RWPE1 (cell line): ENCODE data around the gene DUOXA1.

Source experiments
- CTCF ChIA-PET: fragments of 350-600 bp; sonication (Branson Sonifier 250); formaldehyde crosslinking; extraction: SDS; loops from one replicate; lab custom pipeline; 2021; lab: Yijun Ruan, JAX
- POLR2A ChIA-PET: fragments of 400-600 bp; formaldehyde crosslinking; extraction: SDS; loops from one replicate; lab custom pipeline; 2020; ENCODE audit warnings: antibody characterized with exemption; ENCODE audit not compliant: low non-redundant PET; lab: Yijun Ruan, JAX
- DNase-seq: peaks from one replicate; pipeline ENCODE4 v3.0.0; 2012; ENCODE audit warnings: low spot score
- H3K27ac ChIP-seq: fragments of 450-650 bp; 2 replicates; pipeline ENCODE4 v1.5.1; 2017
- CTCF ChIP-seq: fragments of 450-650 bp; conservative IDR thresholded peaks from 2 replicates; pipeline ENCODE4 v1.5.1; 2017; ENCODE audit warnings: low read depth, mild to moderate bottlenecking

DUOXA1 gene

DNA sequence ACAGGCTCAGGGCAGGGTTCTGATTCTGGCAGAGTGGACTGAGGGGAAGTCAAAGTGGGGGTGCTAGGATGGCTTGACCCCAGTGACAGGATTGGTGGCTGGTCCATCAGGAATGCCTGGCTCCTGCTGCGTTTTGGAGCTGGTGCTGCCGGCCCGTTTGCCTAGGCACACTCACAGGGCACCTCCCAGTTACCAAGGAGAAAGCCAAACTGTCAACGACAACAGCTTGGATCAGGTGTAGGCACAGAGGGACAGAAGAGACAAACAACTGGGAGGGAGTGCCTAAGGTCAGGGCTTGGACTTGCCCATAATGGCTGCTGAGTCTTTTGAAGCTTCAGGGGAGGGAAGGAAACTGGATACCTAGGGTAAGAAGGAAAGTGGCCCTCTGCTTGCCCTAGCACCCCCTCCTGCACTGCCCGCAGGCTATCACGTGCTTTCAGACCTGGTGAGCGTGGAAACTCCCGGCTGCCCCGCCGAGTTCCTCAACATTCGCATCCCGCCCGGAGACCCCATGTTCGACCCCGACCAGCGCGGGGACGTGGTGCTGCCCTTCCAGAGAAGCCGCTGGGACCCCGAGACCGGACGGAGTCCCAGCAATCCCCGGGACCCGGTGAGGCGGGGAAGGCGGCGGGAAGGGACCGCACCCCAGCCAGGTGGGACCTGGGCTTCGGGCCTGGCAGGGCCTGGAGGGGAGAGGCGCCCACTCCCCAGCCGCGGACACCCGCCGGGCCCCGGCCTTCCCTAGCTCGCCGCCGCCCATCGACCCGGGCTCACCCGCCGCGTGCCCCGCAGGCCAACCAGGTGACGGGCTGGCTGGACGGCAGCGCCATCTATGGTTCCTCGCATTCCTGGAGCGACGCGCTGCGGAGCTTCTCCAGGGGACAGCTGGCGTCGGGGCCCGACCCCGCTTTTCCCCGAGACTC lies 5.3 kb upstream of the DUOXA1 start:
- TF ChIP-seq CTCF: no peak
- ChIA-PET POLR2A (no interaction called here), CTCF (interaction anchor here (0.7 kb wide), 1 partner anchor 19 kb away, joined by 4 read pairs; no protein-coding TSS in a partner anchor)
- H3K27ac ChIP-seq: no peak overlapping the region
- DNase-seq: no peak

DNA sequence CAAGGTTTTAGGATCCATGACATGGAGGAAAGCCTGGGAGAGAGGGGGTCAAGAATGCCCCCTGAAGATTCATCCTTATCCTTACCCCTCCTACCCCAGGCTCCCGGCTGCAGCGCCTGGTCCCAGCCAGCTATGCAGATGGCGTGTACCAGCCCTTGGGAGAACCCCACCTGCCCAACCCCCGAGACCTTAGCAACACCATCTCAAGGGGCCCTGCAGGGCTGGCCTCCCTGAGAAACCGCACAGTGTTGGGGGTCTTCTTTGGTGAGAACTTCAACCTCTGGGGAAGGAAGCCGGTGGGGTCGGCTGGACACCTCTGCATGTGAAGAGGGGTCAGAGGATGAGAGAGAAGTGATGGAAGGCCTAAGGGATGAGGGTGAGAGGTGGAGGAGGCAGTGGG lies 4.4 kb upstream of the DUOXA1 start:
- CTCF ChIA-PET: interaction anchor here (1.1 kb wide), 1 partner anchor 9 kb away, joined by 3 read pairs; no protein-coding TSS in a partner anchor
- H3K27ac ChIP-seq: peak overlapping the region; percentile 13; the same call in 1 of the 2 replicates
- DNase-seq: no peak
- POLR2A ChIA-PET: no interaction called here
- TF ChIP-seq CTCF: no peak

DNA sequence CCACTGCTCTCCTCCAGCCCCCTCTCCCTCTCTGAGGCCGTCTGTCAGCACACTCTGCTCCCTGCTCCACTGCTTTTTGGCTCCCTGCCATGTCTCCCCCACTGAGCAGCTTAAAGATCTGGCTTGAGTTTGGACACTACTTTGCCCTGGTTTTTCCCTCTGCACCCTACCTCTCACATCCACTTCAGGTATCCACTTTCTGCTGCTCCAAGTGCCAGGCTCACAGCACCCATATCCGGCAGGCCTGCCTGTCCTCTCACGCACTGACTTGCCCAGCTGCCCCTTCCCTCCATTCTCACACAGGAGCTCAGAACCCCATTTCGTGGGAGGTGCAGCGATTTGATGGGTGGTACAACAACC lies 3.9 kb upstream of the DUOXA1 start:
- TF ChIP-seq CTCF: no peak
- CTCF ChIA-PET: interaction anchor here (1.1 kb wide), 1 partner anchor 9 kb away, joined by 3 read pairs; no protein-coding TSS in a partner anchor
- H3K27ac ChIP-seq: peak overlapping the region; percentile 13
- POLR2A ChIA-PET: no interaction called here
- DNase-seq: no peak

DNA sequence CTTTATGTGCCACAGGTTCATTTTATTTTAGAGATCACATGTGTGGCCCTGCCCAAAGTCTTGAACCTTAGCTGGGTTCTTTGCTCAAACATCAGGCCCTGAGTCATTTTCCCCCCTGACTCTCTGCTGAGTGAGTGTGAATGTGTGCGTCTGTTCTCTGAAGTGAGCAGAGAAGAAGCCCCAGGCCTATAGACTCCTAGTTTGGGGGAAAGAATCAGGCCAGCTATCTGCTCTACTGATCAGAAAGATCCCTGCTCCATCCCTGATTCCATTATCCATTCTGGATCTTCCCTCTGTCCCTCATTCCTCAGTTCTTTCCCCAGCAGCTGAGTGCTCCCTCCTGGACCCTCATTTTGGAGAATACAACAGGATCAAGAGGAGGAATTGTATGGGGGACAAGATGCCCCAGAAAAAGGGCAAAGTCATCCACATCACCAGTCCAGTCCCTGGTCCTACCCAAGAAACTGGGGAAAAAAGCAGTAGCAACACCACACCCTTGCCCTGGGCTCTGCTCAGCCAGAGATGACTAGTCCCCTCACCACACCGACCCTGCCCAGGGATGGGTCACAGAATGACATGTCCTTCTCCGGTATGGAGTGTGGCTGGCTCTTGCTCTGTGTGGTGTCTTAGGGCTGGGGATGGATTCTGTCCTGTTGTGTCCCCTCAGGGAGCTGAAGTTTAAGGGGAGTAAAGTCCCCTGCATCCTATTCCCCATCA lies 3.3 kb upstream of the DUOXA1 start:
- peak overlapping the region; percentile 13 for H3K27ac ChIP-seq
- ChIA-PET POLR2A (no interaction called here), CTCF (interaction anchor here (0.8 to 1.1 kb wide), 2 partner anchors 8 to 15 kb away, joined by 3 to 7 read pairs; no protein-coding TSS in a partner anchor)
- no peak for TF ChIP-seq CTCF
- no peak for DNase-seq

GRCh38 chr15:45131510-45131909 lies 1.8 kb upstream of the DUOXA1 start:
- POLR2A ChIA-PET: interaction anchor here (1.5 kb wide), 1 partner anchor 31 kb away, joined by 3 read pairs; no protein-coding TSS in a partner anchor
- no peak for DNase-seq
- H3K27ac ChIP-seq: no peak overlapping the region
- no peak for TF ChIP-seq CTCF
- CTCF ChIA-PET: interaction anchor here (1.2 kb wide), 1 partner anchor 31 kb away, joined by 6 read pairs; no protein-coding TSS in a partner anchor
